Adrenal gland (tissue), 12 donors: ENCODE data around the gene NEGR1. TPM values are rescaled to one million over a fixed set of nuclear protein-coding genes. Genes with fewer than 3 reads are reported as not detected.

Experiments used
- DNase-seq, 7 donors: peaks; one replicate each; pipeline ENCODE4 v3.0.0-alpha.2; 2019 to 2020
- H3K27ac ChIP-seq, 5 donors: fragments of 200-600 bp; sonication (generic) in 4 of 5; 1 replicate in 3 of 5; 2 replicates in 2 of 5; pipeline versions ENCODE4 v1.5.1 to v1.8.0; 2016 to 2020; ENCODE audit warnings: mild to moderate bottlenecking in 1 of 5
- H3K27me3 ChIP-seq: fragments of 200-600 bp; 2 replicates; pipeline ENCODE4 v1.8.0; 2021
- H3K36me3 ChIP-seq, 2 donors: fragments of 200-600 bp; replicated peaks in 1 of 2; 1 replicate in 1 of 2; 2 replicates in 1 of 2; pipeline versions ENCODE4 v1.5.1 to v1.8.0; 2018 to 2022
- H3K4me1 ChIP-seq, 2 donors: fragments of 200-600 bp; replicated peaks in 1 of 2; 1 replicate in 1 of 2; 2 replicates in 1 of 2; pipeline versions ENCODE4 v1.5.1 to v1.8.0; 2018 to 2021
- H3K4me3 ChIP-seq, 4 donors: fragments of 200-600 bp; sonication (generic) in 3 of 4; one replicate each; pipeline ENCODE4 v1.5.1; 2016 to 2018
- H3K9me3 ChIP-seq, 3 donors: fragments of 200-600 bp; sonication (generic) in 1 of 3; replicated peaks in 1 of 3; 1 replicate in 2 of 3; 2 replicates in 1 of 3; pipeline versions ENCODE4 v1.5.1 to v1.8.0; 2016 to 2021
- CTCF ChIP-seq, 6 experiments: fragments of 450-650 bp in 4 of 6; fragments of 200-600 bp in 2 of 6; sonication (generic) in 1 of 6; IDR thresholded peaks; 1 replicate in 5 of 6; 2 replicates in 1 of 6; pipeline versions ENCODE4 v1.5.1 to v1.8.0; 2016 to 2021; ENCODE audit warnings: antibody characterized with exemption in 6 of 6, mild to moderate bottlenecking in 2 of 6, moderate library complexity in 1 of 6
- POLR2A ChIP-seq, 2 donors: fragments of 450-650 bp; IDR thresholded peaks; one replicate each; pipeline ENCODE4 v1.6.1; 2017; ENCODE audit warnings: antibody characterized with exemption in 2 of 2, mild to moderate bottlenecking in 2 of 2, moderate library complexity in 1 of 2
- WGBS, 4 donors: extraction: QIAGEN DNeasy Blood & Tissue Kit in 2 of 4; methylation state at CpG; one replicate each; pipeline versions ENCODE4 v1.1.5 to v1.1.7; 2013 to 2017; 5-methylcytosine and 5-hydroxymethylcytosine counted together
- intact Hi-C, 2 donors: fragments of 100-400 bp; cut with DNase I; formaldehyde crosslinking; loops; one replicate each; pipeline versions ENCODE4 v1.14.1 to v1.15.0; 2022 to 2023
- polyA plus RNA-seq, 3 donors: library from polyadenylated mRNA; stranded (reverse); fragments of 200-250 nt in 2 of 3; fragments of 350-450 nt in 1 of 3; fragmentation: Illumina TruSeq in 1 of 3; extraction: RNeasy Lipid Tissue Mini Kit (QIAGEN cat#74804) in 1 of 3; gene quantifications; one replicate each; pipeline ENCODE4 v1.2.3, GENCODE V29; 2013 to 2014
- total RNA-seq, 9 donors: library from RNA; depleted of rRNA in 4 of 9; stranded (reverse); fragments of >200 nt in 4 of 9; fragments of 120-200 nt in 1 of 9; fragmentation: NEBNext Ultra II Directional in 1 of 9; extraction: Animal tissue kit (Norgen Biotek cat#: 25700) in 1 of 9; gene quantifications; one replicate each; pipeline versions ENCODE4 v1.1.0 to v1.2.4, GENCODE V29; 2013 to 2023
- donor health status: healthy with polysubstance abuse.
- donor health status: Bipolar disorder and iron deficiency.
- donor health status: DM: yes; HTN: yes; CAD: no.
- donor health status: DM: no; HTN: no; CAD: no.
- donor health status: DM: no; HTN: no; CAD: no.
- donor health status: DM: yes; HTN: yes; CAD: no.

Gene NEGR1
- total and polyA plus RNA-seq, 12 donors: 1.1 to 7.4 (median 4.0) TPM

DNA sequence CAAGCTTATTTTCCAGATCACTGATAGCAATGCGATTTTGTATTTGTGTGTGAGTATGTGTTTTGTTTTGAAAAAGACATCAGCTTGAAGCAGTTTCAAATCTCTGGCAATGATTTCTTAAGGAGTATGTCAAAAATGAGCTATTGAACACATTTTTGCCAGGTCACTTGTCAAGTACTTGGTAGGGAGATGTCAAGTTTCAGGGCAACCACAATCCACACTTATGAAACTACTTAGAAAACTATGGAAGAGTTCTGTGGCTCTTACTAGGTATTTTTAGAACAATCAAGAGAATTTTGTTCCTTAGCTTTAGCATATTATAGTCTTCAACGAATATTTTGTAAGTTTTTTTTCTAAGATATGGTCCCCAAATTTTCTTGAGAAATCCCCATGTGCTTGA, 882.7 kb downstream of the NEGR1 start:
- 39 to 56% (median 46%) methylated on average over 2 of the region's 2 CpGs for WGBS, 4 donors
- Histone ChIP-seq H3K27me3 (no peaks in the 10 kb centered on the region), H3K27ac (no peak overlapping the region), H3K4me3 (no peak overlapping the region), H3K9me3 (no peaks in the 10 kb centered on the region), H3K36me3 (no peaks in the 10 kb centered on the region), H3K4me1 (no peaks in the 10 kb centered on the region)
- intact Hi-C loops: no loop called here
- TF ChIP-seq CTCF (IDR thresholded peaks at IDR 0.05) (no peak), POLR2A (IDR thresholded peaks at IDR 0.05) (no peak)
- no peak for DNase-seq

DNA sequence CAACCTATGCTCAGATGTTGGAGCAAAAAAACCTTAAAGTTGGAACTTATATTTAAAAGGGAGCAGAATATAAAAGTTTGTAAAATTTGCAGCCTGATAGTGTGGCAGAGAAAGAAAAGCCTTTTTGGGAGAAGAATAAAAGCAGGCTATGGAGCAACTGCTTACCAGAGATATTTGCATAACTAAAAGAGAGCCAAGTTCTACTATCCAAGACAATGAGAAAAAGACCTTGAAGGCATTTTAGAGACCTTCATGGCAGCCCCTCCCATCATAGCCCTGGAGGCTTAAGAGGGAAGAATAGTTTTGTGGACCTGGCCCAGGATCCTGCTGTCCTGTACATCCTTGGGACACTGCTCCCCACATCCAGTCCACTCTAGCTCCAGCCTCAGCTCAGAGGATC, 889.0 kb downstream of the NEGR1 start:
- DNase-seq: no peak
- H3K36me3 ChIP-seq: no peaks in the 10 kb centered on the region
- TF ChIP-seq CTCF (IDR thresholded peaks at IDR 0.05): no peak
- no peak for TF ChIP-seq POLR2A (IDR thresholded peaks at IDR 0.05)

GRCh38 chr1:71390518-71390917, 891.8 kb downstream of the NEGR1 start:
- Histone ChIP-seq H3K9me3 (no peaks in the 10 kb centered on the region), H3K27me3 (no peaks in the 10 kb centered on the region), H3K4me1 (no peaks in the 10 kb centered on the region), H3K4me3 (no peak overlapping the region), H3K36me3 (no peaks in the 10 kb centered on the region), H3K27ac (no peak overlapping the region)
- intact Hi-C loops: no loop called here
- DNase-seq: no peak
- no peak for TF ChIP-seq POLR2A (IDR thresholded peaks at IDR 0.05)
- no peak for TF ChIP-seq CTCF (IDR thresholded peaks at IDR 0.05)
- 76 to 83% (median 81%) methylated on average over 2 of the region's 2 CpGs for WGBS, 4 donors

More for the DNA sequence above, 889.0 kb downstream of the NEGR1 start:
- Histone ChIP-seq H3K27me3 (no peaks in the 10 kb centered on the region), H3K4me3 (no peak overlapping the region), H3K4me1 (no peaks in the 10 kb centered on the region), H3K27ac (no peak overlapping the region), H3K9me3 (no peaks in the 10 kb centered on the region)
- intact Hi-C loops: no loop called here

DNA sequence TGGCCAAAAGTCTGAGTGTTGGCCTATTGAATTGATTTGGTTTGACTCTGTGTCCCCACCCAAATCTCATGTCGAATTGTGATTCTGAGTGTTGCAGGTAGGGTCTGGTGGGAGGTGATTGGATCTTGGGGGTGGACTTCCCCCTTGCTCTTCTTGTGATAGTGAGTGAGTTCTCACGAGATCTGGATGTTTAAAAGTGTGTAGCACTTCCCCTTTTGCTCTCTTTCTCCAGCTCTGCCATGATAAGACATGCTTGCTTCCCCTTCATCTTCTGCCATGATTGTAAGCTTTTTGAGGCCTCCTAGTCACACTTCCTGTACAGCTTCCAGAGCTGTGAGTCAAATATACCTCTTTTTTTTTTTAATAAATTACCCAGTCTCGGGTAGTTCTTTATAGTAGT, 904.5 kb downstream of the NEGR1 start:
- no peaks in the 10 kb centered on the region for H3K9me3 ChIP-seq
- H3K4me3 ChIP-seq: no peak overlapping the region
- WGBS, 4 donors: 60 to 81% (median 67%) methylated on average over 3 of the region's 3 CpGs
- H3K36me3 ChIP-seq: no peaks in the 10 kb centered on the region
- DNase-seq: no peak
- no peaks in the 10 kb centered on the region for H3K4me1 ChIP-seq
- intact Hi-C loops: no loop called here
- H3K27ac ChIP-seq: no peak overlapping the region
- TF ChIP-seq POLR2A (IDR thresholded peaks at IDR 0.05) (no peak), CTCF (IDR thresholded peaks at IDR 0.05) (no peak)
- H3K27me3 ChIP-seq: no peaks in the 10 kb centered on the region
